Stimulated activated CD8-positive, alpha-beta memory T cell treated with anti-CD3 and anti-CD28 coated beads, Interleukin-4, amount 100 ng/mL, for 24 hours (primary cell): ENCODE results near the gene NPTX2.
"Not testable (repeated sequence)": the region's sequence is repeated elsewhere in the genome, so short reads cannot be mapped to it uniquely, and the experiment has no call there.

Experiments used
- DNase-seq: peaks from one replicate; pipeline ENCODE4 v3.0.0-alpha.2; 2020; ENCODE audit warnings: low read depth

NPTX2 gene

GRCh38 chr7:98617051-98617959 lies at the start of gene NPTX2:
Gene NPTX2, plus strand, starts transcription at chr7:98617285. Its CDS starts 177 bp downstream, at chr7:98617462.
- peak; percentile 16 for DNase-seq

GRCh38 chr7:98567991-98568390 lies 49.1 kb upstream of the NPTX2 start:
- DNase-seq = no peak

GRCh38 chr7:98568891-98569290 lies 48.2 kb upstream of the NPTX2 start:
- DNase-seq = no peak

- no peak for DNase-seq
Observed at GRCh38 chr7:98569691-98570337, 47.3 kb upstream of the NPTX2 start.

- DNase-seq = no peak
Observed at GRCh38 chr7:98571006-98571405, 46.1 kb upstream of the NPTX2 start.

- DNase-seq = no peak
Observed at GRCh38 chr7:98571986-98572385, 45.1 kb upstream of the NPTX2 start.

GRCh38 chr7:98572716-98573115 lies 44.4 kb upstream of the NPTX2 start:
- not testable (repeated sequence) for DNase-seq

- no peak for DNase-seq
Observed at GRCh38 chr7:98573816-98574215, 43.3 kb upstream of the NPTX2 start.

GRCh38 chr7:98575878-98576277 lies 41.2 kb upstream of the NPTX2 start:
- no peak for DNase-seq

GRCh38 chr7:98584830-98585229 lies 32.3 kb upstream of the NPTX2 start:
- DNase-seq = no peak

GRCh38 chr7:98591926-98592325 lies 25.2 kb upstream of the NPTX2 start:
- no peak for DNase-seq

GRCh38 chr7:98594348-98594747 lies 22.7 kb upstream of the NPTX2 start:
- DNase-seq = no peak

- no peak for DNase-seq
Observed at GRCh38 chr7:98594787-98595186, 22.3 kb upstream of the NPTX2 start.

- no peak for DNase-seq
Observed at GRCh38 chr7:98598846-98599615, 18.1 kb upstream of the NPTX2 start.

GRCh38 chr7:98599886-98600285 lies 17.2 kb upstream of the NPTX2 start:
- DNase-seq = no peak

- DNase-seq = no peak
Observed at GRCh38 chr7:98602755-98603398, 14.2 kb upstream of the NPTX2 start.

GRCh38 chr7:98603399-98603788 lies 13.7 kb upstream of the NPTX2 start:
- DNase-seq = no peak

GRCh38 chr7:98613601-98614425 lies 3.3 kb upstream of the NPTX2 start:
- no peak for DNase-seq

GRCh38 chr7:98616381-98617050 lies 569 bp upstream of the NPTX2 start:
- DNase-seq = no peak

- no peak for DNase-seq
Observed at GRCh38 chr7:98617960-98618418, 904 bp downstream of the NPTX2 start.

GRCh38 chr7:98618786-98619185 lies 1.7 kb downstream of the NPTX2 start:
- no peak for DNase-seq
